Fibroblast of lung (primary cell): ENCODE results near the gene COG4. TPM values are rescaled to one million over a fixed set of nuclear protein-coding genes. Genes with fewer than 3 reads are reported as not detected.

Source experiments
- DNase-seq, 2 donors: peaks; one replicate each; pipeline versions ENCODE4 v3.0.0 to v3.0.0-alpha.2; 2010; ENCODE audit warnings: low read depth in 2 of 2
- H2AFZ ChIP-seq: 2 replicates; pipeline ENCODE4 v1.5.1; 2012; ENCODE audit warnings: low read length, control low read depth, inconsistent platforms
- H3K27ac ChIP-seq: 2 replicates; pipeline ENCODE4 v1.5.1; 2011; ENCODE audit warnings: low read length, control low read depth; ENCODE audit not compliant: insufficient read depth
- H3K27me3 ChIP-seq: 2 replicates; pipeline ENCODE4 v1.5.1; 2011; ENCODE audit warnings: mild to moderate bottlenecking, low read length; ENCODE audit not compliant: control insufficient read depth, insufficient read depth
- H3K36me3 ChIP-seq: 2 replicates; pipeline ENCODE4 v1.5.1; 2011; ENCODE audit warnings: low read length; ENCODE audit not compliant: control insufficient read depth, insufficient read depth
- H3K4me1 ChIP-seq: 2 replicates; pipeline ENCODE4 v1.5.1; 2011; ENCODE audit warnings: low read length; ENCODE audit not compliant: control insufficient read depth, insufficient read depth; ENCODE audit errors: extremely low read depth
- H3K4me2 ChIP-seq: 2 replicates; pipeline ENCODE4 v1.5.1; 2011; ENCODE audit warnings: low read length, control low read depth; ENCODE audit not compliant: insufficient read depth; ENCODE audit errors: extremely low read depth
- H3K4me3 ChIP-seq, 4 experiments: fragments of 200-600 bp in 1 of 4; sonication (generic) in 1 of 4; replicated peaks in 1 of 4; 2 replicates each; pipeline ENCODE4 v1.5.1; 2011 to 2016; ENCODE audit warnings: low read length in 4 of 4, low read depth in 3 of 4, mild to moderate bottlenecking in 3 of 4, control low read depth in 2 of 4, inconsistent platforms in 1 of 4, mixed read lengths in 1 of 4; ENCODE audit not compliant: insufficient read depth in 1 of 4; ENCODE audit errors: control extremely low read depth in 1 of 4
- H3K79me2 ChIP-seq: 2 replicates; pipeline ENCODE4 v1.5.1; 2012; ENCODE audit warnings: mild to moderate bottlenecking, low read length, inconsistent platforms; ENCODE audit not compliant: control insufficient read depth, insufficient read depth
- H3K9ac ChIP-seq: 2 replicates; pipeline ENCODE4 v1.5.1; 2011; ENCODE audit warnings: mild to moderate bottlenecking, low read length, control low read depth; ENCODE audit not compliant: insufficient read depth
- H3K9me3 ChIP-seq: 2 replicates; pipeline ENCODE4 v1.5.1; 2012; ENCODE audit warnings: low read depth, low read length; ENCODE audit not compliant: control insufficient read depth, insufficient read depth
- H4K20me1 ChIP-seq: 2 replicates; pipeline ENCODE4 v1.5.1; 2011; ENCODE audit warnings: low read length; ENCODE audit not compliant: control insufficient read depth, insufficient read depth; ENCODE audit errors: extremely low read depth
- CTCF ChIP-seq, 2 donors: IDR thresholded peaks in 1 of 2; conservative IDR thresholded peaks in 1 of 2; 1 replicate in 1 of 2; 2 replicates in 1 of 2; pipeline ENCODE4 v1.5.1; 2011 to 2012; ENCODE audit warnings: low read length in 2 of 2, control low read depth in 1 of 2, inconsistent platforms in 1 of 2, low read depth in 1 of 2, mild to moderate bottlenecking in 1 of 2
- EZH2 ChIP-seq: IDR thresholded peaks from 2 replicates; pipeline ENCODE4 v1.5.1; 2012; ENCODE audit warnings: low read length, control low read depth, mild to moderate bottlenecking; ENCODE audit errors: missing control alignments
- polyA plus RNA-seq, 2 donors: library from polyadenylated mRNA; depleted of rRNA in 1 of 2; stranded (reverse) in 1 of 2; unstranded in 1 of 2; fragments of >200 nt; gene quantifications; 2 replicates each; pipeline ENCODE4 v1.2.1, GENCODE V29; 2011 to 2012; ENCODE audit warnings: missing spikeins in 1 of 2
- total RNA-seq: library from RNA; depleted of rRNA; stranded (reverse); fragments of >200 nt; gene quantifications from 2 replicates; pipeline ENCODE4 v1.2.1, GENCODE V29; 2014

Gene COG4
- total and polyA plus RNA-seq, 2 donors (not counting 1 experiment from before 2014, with no cell fraction given), result 36.2 to 117 TPM

GRCh38 chr16:70463235-70463634 is 60.1 kb downstream of the COG4 start:
- Histone ChIP-seq H4K20me1 (no peaks in the 10 kb centered on the region), H3K27ac (no peak overlapping the region), H3K4me2 (no peak overlapping the region), H2AFZ (no peak overlapping the region), H3K4me3 (no peak overlapping the region), H3K79me2 (no peaks in the 10 kb centered on the region), H3K4me1 (no peaks in the 10 kb centered on the region), H3K9ac (no peak overlapping the region), H3K27me3 (no peaks in the 10 kb centered on the region), H3K9me3 (no peaks in the 10 kb centered on the region), H3K36me3 (peaks cover 3% of the 10 kb centered on the region)
- no peak for DNase-seq
- TF ChIP-seq EZH2 (no peak), CTCF (conservative IDR thresholded peaks at IDR 0.05 in 1 of 2, IDR thresholded peaks at IDR 0.05 in 1 of 2; ENCODE audit: low read depth in 1 of 2, low read length in 2 of 2) (no peak)

- Histone ChIP-seq H3K36me3 (peaks cover 3% of the 10 kb centered on the region), H4K20me1 (no peaks in the 10 kb centered on the region), H3K27me3 (no peaks in the 10 kb centered on the region), H3K79me2 (no peaks in the 10 kb centered on the region), H3K9me3 (no peaks in the 10 kb centered on the region), H2AFZ (no peak overlapping the region), H3K4me3 (no peak overlapping the region), H3K27ac (no peak overlapping the region), H3K9ac (no peak overlapping the region), H3K4me2 (no peak overlapping the region), H3K4me1 (no peaks in the 10 kb centered on the region)
- TF ChIP-seq EZH2 (no peak), CTCF (conservative IDR thresholded peaks at IDR 0.05 in 1 of 2, IDR thresholded peaks at IDR 0.05 in 1 of 2; ENCODE audit: low read depth in 1 of 2, low read length in 2 of 2) (no peak)
- DNase-seq, result no peak
These were observed 62.6 kb downstream of the COG4 start for GRCh38 chr16:70460737-70461261.

GRCh38 chr16:70457446-70458166 is 65.7 kb downstream of the COG4 start:
- H4K20me1 ChIP-seq, result no peaks in the 10 kb centered on the region
- no peak overlapping the region for H3K9ac ChIP-seq
- H2AFZ ChIP-seq, result no peak overlapping the region
- no peaks in the 10 kb centered on the region for H3K36me3 ChIP-seq
- no peak overlapping the region for H3K4me2 ChIP-seq
- no peak overlapping the region for H3K27ac ChIP-seq
- H3K4me3 ChIP-seq, result no peak overlapping the region
- TF ChIP-seq CTCF (conservative IDR thresholded peaks at IDR 0.05 in 1 of 2, IDR thresholded peaks at IDR 0.05 in 1 of 2; ENCODE audit: low read depth in 1 of 2, low read length in 2 of 2) (no peak), EZH2 (no peak)
- no peaks in the 10 kb centered on the region for H3K9me3 ChIP-seq
- H3K4me1 ChIP-seq, result no peaks in the 10 kb centered on the region
- DNase-seq, result no peak
- no peaks in the 10 kb centered on the region for H3K79me2 ChIP-seq
- no peaks in the 10 kb centered on the region for H3K27me3 ChIP-seq
